Urinary bladder (tissue), 4 donors: ENCODE data around the gene ATRNL1. TPM values are rescaled to one million over a fixed set of nuclear protein-coding genes. Genes with fewer than 3 reads are reported as not detected.

Experiments
- DNase-seq: peaks from one replicate; pipeline ENCODE4 v3.0.0-alpha.2; 2015; ENCODE audit errors: extremely low spot score
- H3K27ac ChIP-seq: one replicate; pipeline ENCODE4 v1.5.1; 2013; ENCODE audit warnings: low read depth, mild to moderate bottlenecking, moderate library complexity
- H3K36me3 ChIP-seq: one replicate; pipeline ENCODE4 v1.6.1; 2013; ENCODE audit warnings: mild to moderate bottlenecking, moderate library complexity; ENCODE audit not compliant: insufficient read depth
- H3K4me1 ChIP-seq: one replicate; pipeline ENCODE4 v1.6.1; 2013; ENCODE audit warnings: mild to moderate bottlenecking, moderate library complexity; ENCODE audit not compliant: insufficient read depth
- H3K4me3 ChIP-seq: one replicate; pipeline ENCODE4 v1.5.1; 2013; ENCODE audit warnings: low read depth, low read length
- WGBS: extraction: QIAGEN DNeasy Blood & Tissue Kit; methylation state at CpG from one replicate; pipeline ENCODE4 v1.1.7; 2013; 5-methylcytosine and 5-hydroxymethylcytosine counted together
- polyA plus RNA-seq: library from polyadenylated mRNA; stranded (reverse); fragments of 200-250 nt; gene quantifications from one replicate; pipeline ENCODE4 v1.2.3, GENCODE V29; 2013
- total RNA-seq: library from RNA; depleted of rRNA; stranded (reverse); fragments of >200 nt; gene quantifications from one replicate; pipeline ENCODE4 v1.2.3, GENCODE V29; 2014
- donor health status: healthy with polysubstance abuse.
- donor health status: healthy.

The ATRNL1 gene
- total and polyA plus RNA-seq, 2 donors = 1.9 to 153 TPM

- no peaks in the 10 kb centered on the region for H3K4me1 ChIP-seq
- no peak overlapping the region for H3K4me3 ChIP-seq
- 73% methylated on average over 7 of the region's 7 CpGs for WGBS
- DNase-seq = no peak
- H3K36me3 ChIP-seq = no peaks in the 10 kb centered on the region
- no peak overlapping the region for H3K27ac ChIP-seq
Measured at GRCh38 chr10:115059301-115059898, 33.8 kb upstream of the ATRNL1 start.

- no peak for DNase-seq
- Histone ChIP-seq H3K4me3 (no peak overlapping the region), H3K36me3 (no peaks in the 10 kb centered on the region), H3K4me1 (no peaks in the 10 kb centered on the region), H3K27ac (no peak overlapping the region)
- 66% methylated on average over 5 of the region's 5 CpGs for WGBS
Measured at GRCh38 chr10:115063701-115064658, 29.2 kb upstream of the ATRNL1 start.

GRCh38 chr10:115065801-115066200, 27.4 kb upstream of the ATRNL1 start:
- no peak for DNase-seq
- no peaks in the 10 kb centered on the region for H3K4me1 ChIP-seq
- no peak overlapping the region for H3K27ac ChIP-seq
- H3K36me3 ChIP-seq = no peaks in the 10 kb centered on the region
- 45% methylated on average over 6 of the region's 6 CpGs for WGBS
- no peak overlapping the region for H3K4me3 ChIP-seq

- Histone ChIP-seq H3K4me1 (no peaks in the 10 kb centered on the region), H3K27ac (no peak overlapping the region), H3K36me3 (no peaks in the 10 kb centered on the region), H3K4me3 (no peak overlapping the region)
- 43% methylated on average over 1 of the region's 1 CpG for WGBS
- no peak for DNase-seq
Measured at GRCh38 chr10:115066528-115066927, 26.6 kb upstream of the ATRNL1 start.

- 83% methylated on average over 1 of the region's 1 CpG for WGBS
- no peak overlapping the region for H3K27ac ChIP-seq
- H3K36me3 ChIP-seq = no peaks in the 10 kb centered on the region
- DNase-seq = no peak
- H3K4me1 ChIP-seq = no peaks in the 10 kb centered on the region
- H3K4me3 ChIP-seq = no peak overlapping the region
Measured at GRCh38 chr10:115073796-115074195, 19.4 kb upstream of the ATRNL1 start.

- no peak overlapping the region for H3K4me3 ChIP-seq
- no peaks in the 10 kb centered on the region for H3K4me1 ChIP-seq
- WGBS = 48% methylated on average over 2 of the region's 2 CpGs
- H3K36me3 ChIP-seq = no peaks in the 10 kb centered on the region
- no peak overlapping the region for H3K27ac ChIP-seq
- DNase-seq = no peak
Measured at GRCh38 chr10:115082506-115082905, 10.7 kb upstream of the ATRNL1 start.

GRCh38 chr10:115084277-115084850, 8.8 kb upstream of the ATRNL1 start:
- no peak overlapping the region for H3K27ac ChIP-seq
- WGBS = 69% methylated on average over 5 of the region's 5 CpGs
- no peaks in the 10 kb centered on the region for H3K4me1 ChIP-seq
- H3K36me3 ChIP-seq = no peaks in the 10 kb centered on the region
- H3K4me3 ChIP-seq = no peak overlapping the region
- DNase-seq = no peak

GRCh38 chr10:115091161-115091560, 2.0 kb upstream of the ATRNL1 start:
- no peak for DNase-seq
- Histone ChIP-seq H3K27ac (no peak overlapping the region), H3K4me1 (no peaks in the 10 kb centered on the region), H3K4me3 (no peak overlapping the region), H3K36me3 (no peaks in the 10 kb centered on the region)
- 62% methylated on average over 6 of the region's 6 CpGs for WGBS

- no peaks in the 10 kb centered on the region for H3K4me1 ChIP-seq
- no peak for DNase-seq
- no peak overlapping the region for H3K27ac ChIP-seq
- peak overlapping the region; percentile 76 for H3K4me3 ChIP-seq
- H3K36me3 ChIP-seq = no peaks in the 10 kb centered on the region
- under 1% methylated on average over 10 of the region's 10 CpGs for WGBS
Measured at GRCh38 chr10:115092258-115092554, 959 bp upstream of the ATRNL1 start.

GRCh38 chr10:115092555-115093285, 445 bp upstream of the ATRNL1 start:
- peak overlapping the region; percentile 85 for H3K27ac ChIP-seq
- 1% methylated on average over 74 of the region's 75 CpGs for WGBS
- H3K4me3 ChIP-seq = peak overlapping the region; percentile 76
- no peaks in the 10 kb centered on the region for H3K4me1 ChIP-seq
- no peak for DNase-seq
- no peaks in the 10 kb centered on the region for H3K36me3 ChIP-seq

- DNase-seq = no peak
- Histone ChIP-seq H3K27ac (peak overlapping the region; percentile 60), H3K4me3 (peak overlapping the region; percentile 76), H3K4me1 (no peaks in the 10 kb centered on the region), H3K36me3 (no peaks in the 10 kb centered on the region)
- 1% methylated on average over 60 of the region's 61 CpGs for WGBS
Measured at GRCh38 chr10:115093776-115094408, 727 bp downstream of the ATRNL1 start.

GRCh38 chr10:115094416-115095140, 1.4 kb downstream of the ATRNL1 start:
- no peak overlapping the region for H3K27ac ChIP-seq

GRCh38 chr10:115095758-115096157, 2.6 kb downstream of the ATRNL1 start:
- no peak overlapping the region for H3K27ac ChIP-seq
- no peaks in the 10 kb centered on the region for H3K4me1 ChIP-seq
- WGBS = 57% methylated on average over 2 of the region's 2 CpGs
- H3K36me3 ChIP-seq = no peaks in the 10 kb centered on the region
- no peak for DNase-seq
- no peak overlapping the region for H3K4me3 ChIP-seq

More at GRCh38 chr10:115094416-115095140, 1.4 kb downstream of the ATRNL1 start:
- no peaks in the 10 kb centered on the region for H3K36me3 ChIP-seq
- 41% methylated on average over 12 of the region's 12 CpGs for WGBS
- peak overlapping the region; percentile 76 for H3K4me3 ChIP-seq
- H3K4me1 ChIP-seq = no peaks in the 10 kb centered on the region
- DNase-seq = no peak
